HG02610 (cell line): ENCODE results near the gene ATRNL1.
"Not testable (repeated sequence)": the region's sequence is repeated elsewhere in the genome, so short reads cannot be mapped to it uniquely, and the experiment has no call there.

ENCODE experiments used
- ATAC-seq: cut with Tn5 transposase; IDR thresholded peaks from one replicate; pipeline ENCODE4 v1.9.1; 2021; ENCODE audit warnings: mild to moderate bottlenecking, moderate library complexity; ENCODE audit not compliant: unreplicated experiment

The ATRNL1 gene

DNA sequence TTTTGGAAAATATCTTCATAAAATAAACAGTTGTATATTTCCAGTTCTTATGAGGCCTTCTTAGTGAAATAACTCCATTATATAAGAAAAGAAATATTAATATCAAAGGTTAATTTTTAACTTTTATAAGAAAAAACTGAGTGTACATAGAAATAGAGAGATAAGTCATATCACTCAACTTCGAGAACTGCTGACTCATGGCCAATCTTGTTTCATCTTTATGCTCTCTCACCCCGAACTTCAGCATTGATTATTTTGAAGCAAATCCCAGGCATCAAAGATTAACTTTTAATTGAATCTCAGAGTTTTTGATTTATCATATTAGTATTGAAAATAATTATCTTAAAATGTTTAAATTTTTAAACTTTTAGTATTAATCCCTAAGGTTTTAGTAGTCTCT, 652.8 kb downstream of the ATRNL1 start:
- ATAC-seq: no peak

- no peak for ATAC-seq
Measured at GRCh38 chr10:115747811-115748210, 654.6 kb downstream of the ATRNL1 start.

GRCh38 chr10:115758488-115758887, 665.3 kb downstream of the ATRNL1 start:
- ATAC-seq: not testable (repeated sequence)

DNA sequence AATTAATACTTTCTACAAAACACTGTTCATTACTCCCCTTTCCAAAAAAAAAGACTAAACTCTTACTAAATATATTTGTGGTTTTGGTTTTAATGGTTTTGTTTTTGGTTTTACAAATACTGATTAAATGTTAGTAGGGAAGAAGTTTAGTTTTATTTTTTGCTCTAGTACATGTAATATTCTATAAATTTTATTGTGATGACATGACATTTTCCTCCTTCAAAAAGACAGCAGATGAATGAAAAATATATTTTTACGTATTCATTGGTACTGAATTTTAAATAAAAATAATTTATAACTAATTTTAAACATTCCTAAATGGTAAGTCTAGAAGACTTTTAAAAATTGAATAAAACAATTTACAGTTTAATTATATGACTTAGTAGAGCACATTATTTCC, 667.0 kb downstream of the ATRNL1 start:
- no peak for ATAC-seq

GRCh38 chr10:115761166-115761565, 668.0 kb downstream of the ATRNL1 start:
- no peak for ATAC-seq

GRCh38 chr10:115762029-115762428, 668.9 kb downstream of the ATRNL1 start:
- no peak for ATAC-seq

GRCh38 chr10:115771755-115772154, 678.6 kb downstream of the ATRNL1 start:
- no peak for ATAC-seq

GRCh38 chr10:115772606-115773005, 679.4 kb downstream of the ATRNL1 start:
- ATAC-seq: no peak

- ATAC-seq: no peak
Measured at GRCh38 chr10:115773832-115774231, 680.7 kb downstream of the ATRNL1 start.

DNA sequence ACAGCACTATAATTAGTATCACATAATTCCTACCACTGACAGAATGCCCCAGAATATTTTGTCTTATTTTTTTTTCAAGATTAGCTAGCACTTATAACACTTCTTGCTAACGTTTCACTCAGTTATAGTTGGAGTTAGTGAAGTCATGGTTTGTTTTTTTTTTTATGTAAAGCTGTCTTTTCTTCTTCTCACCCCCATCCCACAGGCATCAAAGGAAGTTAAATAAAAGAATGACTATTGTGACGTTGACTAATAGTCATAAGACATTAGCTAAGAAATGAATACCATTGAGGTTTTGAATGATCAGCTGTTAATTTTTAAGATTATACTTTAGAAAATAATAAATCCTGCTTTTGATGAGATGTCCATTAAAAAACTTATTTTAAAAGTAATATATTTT, 681.6 kb downstream of the ATRNL1 start:
- ATAC-seq: no peak

DNA sequence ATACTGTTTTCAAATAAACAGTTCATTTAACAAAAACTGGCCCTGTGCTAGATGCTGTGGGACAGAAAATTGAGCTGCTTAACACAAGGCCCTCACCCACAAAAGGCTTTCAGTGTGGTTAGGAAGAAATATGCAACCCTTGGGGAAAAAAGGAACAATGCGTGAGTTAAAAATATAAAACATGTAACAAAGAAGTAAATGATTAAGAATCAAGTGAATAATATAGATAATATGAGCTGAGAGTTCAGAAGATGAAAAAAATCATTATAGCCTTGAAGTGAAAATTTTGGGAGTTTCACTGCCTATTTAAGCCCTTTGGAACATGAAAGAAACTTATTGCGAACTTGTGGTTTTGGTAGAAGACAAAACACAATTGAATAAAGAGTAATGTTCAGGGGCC, 684.5 kb downstream of the ATRNL1 start:
- no peak for ATAC-seq

DNA sequence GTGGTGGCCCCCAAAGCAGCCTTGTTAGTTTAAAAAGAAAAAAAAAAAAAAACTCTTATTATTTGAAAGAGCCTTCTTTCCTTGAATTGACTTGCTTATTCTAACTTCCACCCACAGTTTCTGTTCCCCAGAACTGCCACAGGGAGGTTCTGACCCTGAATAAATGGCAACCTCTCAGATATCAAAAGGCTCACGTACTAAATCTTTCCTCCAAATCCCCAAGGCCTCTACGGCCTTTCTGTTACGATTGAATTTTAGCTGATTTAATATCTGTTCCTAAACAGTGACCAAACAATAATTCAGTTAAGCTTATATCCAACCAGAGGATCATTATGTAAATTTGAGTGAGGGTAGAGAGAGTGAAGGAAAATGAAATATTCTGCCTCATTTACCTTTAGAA, 697.1 kb downstream of the ATRNL1 start:
- ATAC-seq: no peak

DNA sequence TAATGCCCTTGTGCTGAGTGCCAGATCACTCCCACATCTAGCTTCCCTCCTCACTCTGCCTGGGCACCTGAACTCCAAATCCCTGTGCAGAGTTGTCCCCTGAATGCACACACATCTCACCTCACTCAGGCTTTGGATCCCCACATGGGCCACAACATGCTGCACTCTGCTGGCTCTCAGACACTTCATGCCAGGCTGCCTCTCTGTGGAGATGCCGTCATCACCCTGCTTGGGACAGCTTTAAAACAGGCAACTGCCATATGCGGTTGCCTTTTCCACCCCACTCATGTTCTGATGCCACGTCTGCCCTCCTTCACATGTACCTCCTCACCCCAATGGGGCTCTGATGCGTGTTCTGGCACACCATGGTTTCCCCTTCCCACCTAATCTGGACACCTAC, 702.8 kb downstream of the ATRNL1 start:
- no peak for ATAC-seq

DNA sequence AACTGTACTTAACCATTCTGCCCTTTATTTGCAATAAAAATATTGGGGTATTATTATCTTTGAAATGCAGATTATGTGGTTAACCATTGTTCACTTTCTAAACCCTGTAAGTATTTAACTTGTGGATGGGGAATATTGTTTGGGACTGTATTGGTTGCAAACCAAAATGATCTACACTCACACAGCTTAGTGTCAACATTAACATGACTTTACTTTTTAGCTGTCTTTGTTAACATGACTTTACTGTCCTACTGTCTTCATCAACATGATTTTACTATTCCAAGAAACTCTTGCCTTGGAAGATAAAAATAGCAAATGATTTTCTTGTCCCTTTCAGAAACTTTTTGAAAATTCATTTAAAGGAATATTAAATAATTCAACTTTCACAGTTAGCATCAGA, 708.3 kb downstream of the ATRNL1 start:
- no peak for ATAC-seq

DNA sequence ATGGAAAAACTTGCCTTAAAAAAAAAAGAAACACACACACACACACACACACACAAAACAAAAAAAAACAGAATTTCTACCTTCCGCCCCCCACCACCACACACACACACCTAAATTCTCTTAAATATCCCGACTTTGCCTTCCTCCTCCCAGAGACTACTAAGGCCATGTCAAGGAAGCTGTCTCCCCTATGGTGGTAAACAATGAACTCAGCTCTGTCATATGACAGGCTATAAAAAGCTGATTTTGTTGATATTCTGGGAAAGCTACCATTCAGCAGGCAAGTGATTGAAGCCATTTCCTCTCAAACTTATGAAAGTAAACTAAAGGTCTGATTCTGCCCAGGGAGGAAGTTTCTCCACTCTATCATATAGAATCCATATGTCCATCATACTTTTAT, 708.8 kb downstream of the ATRNL1 start:
- no peak for ATAC-seq

DNA sequence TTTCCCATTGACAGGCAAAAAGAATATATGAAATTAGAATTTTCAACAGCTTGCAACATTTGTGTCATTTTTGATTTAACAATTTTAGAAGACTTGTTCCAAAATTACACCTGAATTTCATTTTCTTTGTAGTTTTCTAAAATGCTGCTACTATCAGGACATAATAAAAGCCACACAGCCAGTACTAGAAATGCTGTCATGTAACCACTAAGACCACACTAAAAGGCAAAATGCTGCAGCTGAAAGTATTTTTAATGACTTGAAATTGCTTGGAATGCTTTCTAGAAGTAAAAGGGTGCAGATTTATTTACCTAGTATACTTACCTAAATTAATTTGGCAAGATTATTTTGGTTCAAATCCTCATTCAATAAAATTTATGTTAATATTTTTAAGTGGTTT, 709.7 kb downstream of the ATRNL1 start:
- ATAC-seq: no peak

DNA sequence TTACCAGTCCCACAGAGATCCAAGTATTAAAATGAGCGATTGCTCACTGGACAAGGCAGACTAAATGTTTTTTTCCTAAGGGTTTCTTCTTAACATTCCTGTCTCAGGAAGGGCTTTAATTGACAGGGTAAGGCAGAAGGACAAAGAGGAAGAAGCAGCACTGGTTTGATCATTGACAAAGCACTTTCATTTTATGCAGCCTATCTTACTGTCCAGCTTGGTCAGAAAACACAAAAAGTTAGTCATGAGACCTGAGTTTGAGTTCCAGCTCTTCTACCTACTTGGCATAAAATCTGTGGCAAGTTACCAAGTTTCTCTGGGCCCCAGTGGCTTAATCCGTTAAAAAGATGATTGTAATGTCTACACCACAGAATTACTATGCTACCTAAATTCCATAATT, 721.4 kb downstream of the ATRNL1 start:
- no peak for ATAC-seq

DNA sequence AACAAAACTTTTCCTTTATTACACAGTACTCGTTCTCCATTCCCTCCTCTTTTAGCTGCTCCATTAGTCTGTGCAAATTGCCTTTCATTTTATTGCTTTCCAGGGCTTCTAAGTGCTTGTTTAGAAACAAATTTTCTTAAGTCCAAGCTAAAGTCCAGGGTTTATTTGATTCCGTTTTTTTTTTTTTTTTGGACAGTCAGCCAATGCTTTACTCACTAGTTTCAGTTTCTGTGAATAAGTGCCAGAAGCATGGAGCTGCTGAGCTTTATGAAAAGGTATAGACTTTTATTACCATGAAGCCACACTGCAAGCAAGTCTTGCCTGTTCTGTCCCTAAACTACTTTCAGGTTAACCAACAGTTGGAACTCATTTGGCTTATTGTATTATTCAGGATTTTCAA, 724.8 kb downstream of the ATRNL1 start:
- no peak for ATAC-seq

DNA sequence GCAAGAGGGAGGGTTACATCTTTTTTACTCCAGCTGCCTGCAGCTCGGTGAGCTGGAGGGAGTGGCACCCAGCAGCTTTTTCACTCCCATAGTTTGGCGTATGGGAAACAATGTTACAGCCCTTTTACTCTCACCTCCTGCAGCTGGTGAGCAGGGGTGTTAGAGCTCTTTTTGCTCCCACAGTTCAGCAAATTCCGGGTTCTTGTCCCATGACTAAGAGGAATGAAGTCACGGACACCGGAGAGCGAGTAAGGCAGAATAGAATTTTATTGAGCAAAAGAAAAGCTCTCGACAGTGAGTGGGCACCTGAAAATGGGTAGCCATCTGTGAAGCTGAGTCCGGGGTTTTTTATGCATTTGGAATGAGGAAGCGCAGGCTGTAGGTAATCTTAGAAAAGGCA, 733.2 kb downstream of the ATRNL1 start:
- no peak for ATAC-seq

DNA sequence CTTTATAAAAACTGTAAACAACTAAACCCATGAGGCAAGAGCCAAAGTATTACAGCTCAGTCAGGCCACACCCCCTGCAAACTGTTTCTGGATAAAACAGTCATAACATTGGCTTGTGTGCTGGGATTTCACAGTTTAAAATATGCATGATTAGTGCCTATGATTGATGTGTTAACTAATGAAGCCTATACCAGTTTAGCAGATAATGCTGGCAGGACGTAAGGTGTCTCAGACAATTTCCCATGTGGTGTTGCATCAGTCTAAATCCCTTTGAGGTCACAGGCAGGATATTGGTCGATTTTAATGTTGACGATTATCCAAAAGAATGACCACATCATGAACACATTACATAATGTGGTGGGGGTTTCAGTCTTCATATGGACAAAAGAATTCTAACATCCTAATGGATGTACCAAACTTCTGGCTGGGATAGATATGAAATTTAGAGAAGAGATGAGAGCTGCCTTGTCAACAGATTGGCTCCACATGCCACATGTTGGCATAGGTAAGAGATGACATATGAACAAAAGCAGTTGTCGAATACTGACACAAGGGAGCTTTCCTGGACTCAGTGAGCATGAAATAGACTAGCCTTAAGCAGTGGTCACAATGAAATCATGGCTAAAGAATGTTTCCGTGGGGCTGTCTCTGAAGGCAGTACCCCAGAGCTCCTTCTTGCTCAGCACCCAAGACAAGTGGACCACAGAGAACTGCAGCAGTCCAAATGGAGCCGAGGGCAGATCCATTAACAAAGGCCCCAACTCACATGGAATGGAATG, 734.3 kb downstream of the ATRNL1 start:
- ATAC-seq: no peak

DNA sequence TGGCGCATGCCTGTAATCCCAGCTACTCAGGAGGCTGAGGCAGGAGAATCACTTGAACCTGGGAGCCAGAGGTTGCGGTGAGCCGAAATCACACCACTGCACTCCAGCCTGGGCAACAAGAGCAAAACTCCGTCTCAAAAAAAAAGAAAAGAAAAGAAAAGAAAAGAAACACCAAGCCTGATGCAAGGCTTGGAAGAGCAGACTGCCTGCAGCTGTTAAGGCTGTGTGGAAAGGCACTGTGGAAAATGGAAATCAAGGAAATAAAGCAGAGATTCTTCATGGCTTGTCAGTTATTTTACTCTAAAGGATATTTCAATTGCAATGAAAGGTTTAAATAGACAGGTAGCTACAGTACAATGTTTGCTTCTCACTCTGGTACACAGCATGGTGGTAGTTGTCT, 735.0 kb downstream of the ATRNL1 start:
- ATAC-seq: not testable (repeated sequence)

- ATAC-seq: no peak
Measured at GRCh38 chr10:115829521-115830205, 736.5 kb downstream of the ATRNL1 start.
